ENCODE measurements around the gene MT1B. TPM values are rescaled to one million over a fixed set of nuclear protein-coding genes. Genes with fewer than 3 reads are reported as not detected.
A peak's percentile ranks its signal among the peaks of the same experiment; 100 is the strongest.

The MT1B gene
- total RNA-seq, 4 donors from 2014 or later: not detected

DNA sequence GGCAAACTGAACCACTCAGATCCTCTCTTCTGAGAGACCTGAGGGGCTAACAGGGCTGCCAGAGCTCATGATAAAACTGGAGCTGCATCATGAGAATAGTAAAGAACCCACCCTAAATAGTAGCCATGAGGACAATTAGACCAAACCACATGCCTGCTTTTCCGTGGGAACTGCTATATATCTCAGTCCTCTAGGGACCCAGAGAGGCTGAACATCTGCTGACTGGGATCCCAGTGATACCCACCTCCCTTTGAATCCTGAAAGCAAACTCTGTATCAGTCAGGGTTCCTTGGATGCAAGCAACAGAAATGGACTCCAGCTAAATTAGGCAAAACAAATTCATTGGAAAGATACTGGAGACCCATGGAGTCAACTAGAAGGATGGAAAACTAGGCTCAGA lies 37.1 kb downstream of the MT1B start:
- 50 to 64% methylated on average over 1 of the region's 1 CpG for WGBS, 2 donors
- H3K4me3 ChIP-seq (replicated peaks in 1 of 3): no peak overlapping the region
- no peaks in the 10 kb centered on the region for H3K27me3 ChIP-seq
- TF ChIP-seq, protein P1, sequence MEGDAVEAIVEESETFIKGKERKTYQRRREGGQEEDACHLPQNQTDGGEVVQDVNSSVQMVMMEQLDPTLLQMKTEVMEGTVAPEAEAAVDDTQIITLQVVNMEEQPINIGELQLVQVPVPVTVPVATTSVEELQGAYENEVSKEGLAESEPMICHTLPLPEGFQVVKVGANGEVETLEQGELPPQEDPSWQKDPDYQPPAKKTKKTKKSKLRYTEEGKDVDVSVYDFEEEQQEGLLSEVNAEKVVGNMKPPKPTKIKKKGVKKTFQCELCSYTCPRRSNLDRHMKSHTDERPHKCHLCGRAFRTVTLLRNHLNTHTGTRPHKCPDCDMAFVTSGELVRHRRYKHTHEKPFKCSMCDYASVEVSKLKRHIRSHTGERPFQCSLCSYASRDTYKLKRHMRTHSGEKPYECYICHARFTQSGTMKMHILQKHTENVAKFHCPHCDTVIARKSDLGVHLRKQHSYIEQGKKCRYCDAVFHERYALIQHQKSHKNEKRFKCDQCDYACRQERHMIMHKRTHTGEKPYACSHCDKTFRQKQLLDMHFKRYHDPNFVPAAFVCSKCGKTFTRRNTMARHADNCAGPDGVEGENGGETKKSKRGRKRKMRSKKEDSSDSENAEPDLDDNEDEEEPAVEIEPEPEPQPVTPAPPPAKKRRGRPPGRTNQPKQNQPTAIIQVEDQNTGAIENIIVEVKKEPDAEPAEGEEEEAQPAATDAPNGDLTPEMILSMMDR (IDR thresholded peaks at IDR 0.05): no peak
- no peak for TF ChIP-seq POLR2A (IDR thresholded peaks at IDR 0.05)
- H3K27ac ChIP-seq: no peak overlapping the region
- no peak for DNase-seq
- H3K9me3 ChIP-seq: no peaks in the 10 kb centered on the region
- peaks cover 20 to 35% of the 10 kb centered on the region in 2 donors for H3K4me1 ChIP-seq
- intact Hi-C loops (cut with DNase I): loop anchor here (5.0 kb wide), 1 partner anchor 81 kb away; the partner anchor contains the start of gene MT2A
- peaks cover 0 to 5% of the 10 kb centered on the region in 2 donors for H3K36me3 ChIP-seq

DNA sequence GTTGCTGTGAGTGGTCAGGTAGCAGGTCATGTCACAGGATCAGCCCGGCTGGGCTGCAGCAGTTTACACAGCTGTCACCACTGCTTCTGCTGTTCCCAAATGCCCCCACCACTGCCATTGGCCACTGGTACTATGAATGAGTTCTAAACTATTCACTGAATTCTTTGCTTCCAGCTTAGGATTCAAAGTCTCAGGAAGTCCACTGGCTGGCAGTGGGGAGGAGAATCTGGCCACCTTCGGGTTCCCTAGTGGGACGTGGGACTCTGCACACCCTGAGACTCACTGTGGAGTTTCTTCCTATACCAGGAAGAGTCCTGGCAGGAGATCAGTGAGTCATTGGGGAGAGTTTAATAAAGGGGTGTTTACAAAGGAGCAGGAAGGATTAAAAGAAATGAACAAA lies 37.5 kb downstream of the MT1B start:
- no peak for DNase-seq
- no peaks in the 10 kb centered on the region for H3K9me3 ChIP-seq
- H3K4me1 ChIP-seq: peaks cover 17 to 34% of the 10 kb centered on the region in 2 donors
- 77 to 84% methylated on average over 3 of the region's 3 CpGs for WGBS, 2 donors
- peaks cover 0 to 1% of the 10 kb centered on the region in 2 donors for H3K36me3 ChIP-seq
- no peak overlapping the region for H3K4me3 ChIP-seq (replicated peaks in 1 of 3)
- H3K27me3 ChIP-seq: no peaks in the 10 kb centered on the region
- TF ChIP-seq, protein P1 (IDR thresholded peaks at IDR 0.05): no peak
- TF ChIP-seq POLR2A (IDR thresholded peaks at IDR 0.05): no peak
- no peak overlapping the region for H3K27ac ChIP-seq
- intact Hi-C loops (cut with DNase I): loop anchor here (5.0 kb wide), 1 partner anchor 82 kb away; the partner anchor contains the start of gene MT2A

DNA sequence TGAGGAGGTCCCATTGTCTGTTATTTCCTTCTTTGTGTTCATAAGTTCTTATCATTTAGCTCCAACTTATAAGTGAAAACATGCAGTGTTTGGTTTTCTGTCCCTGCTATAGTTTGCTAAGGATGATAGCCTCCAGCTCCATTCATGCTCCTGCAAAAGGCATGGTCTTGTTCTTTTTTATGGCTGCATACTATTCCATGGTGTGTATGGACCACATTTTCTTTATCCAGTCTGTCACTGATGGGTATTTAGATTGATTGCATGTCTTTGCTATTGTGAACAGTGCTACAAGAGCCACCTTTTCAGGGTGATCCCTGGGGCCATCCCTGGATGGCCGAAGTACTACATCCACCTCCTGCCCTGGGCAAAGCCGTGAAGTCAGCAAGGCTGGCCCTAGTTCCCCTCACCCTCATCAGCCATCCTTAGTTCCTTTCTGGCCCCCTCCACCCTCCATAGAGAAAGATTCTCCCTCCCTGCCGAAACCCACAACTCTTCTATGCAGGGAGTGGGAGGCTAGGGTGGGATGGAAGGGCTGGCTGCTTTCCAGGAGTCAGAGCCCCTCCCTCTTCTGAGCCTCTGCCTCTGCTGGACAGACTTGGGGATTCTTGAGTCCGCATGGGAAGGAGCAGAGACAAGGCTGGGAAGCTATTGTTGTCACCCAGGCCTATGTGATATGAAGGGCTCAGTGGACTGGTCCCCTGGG lies 38.9 kb downstream of the MT1B start:
- 79 to 80% methylated on average over 4 of the region's 4 CpGs for WGBS, 2 donors
- Histone ChIP-seq H3K36me3 (no peaks in the 10 kb centered on the region), H3K4me1 (peaks cover 5 to 20% of the 10 kb centered on the region in 2 donors), H3K27ac (peak overlapping the region in 2 of 3 donors; percentile 42 to 70), H3K9me3 (no peaks in the 10 kb centered on the region), H3K4me3 (replicated peaks in 1 of 3) (no peak overlapping the region), H3K27me3 (no peaks in the 10 kb centered on the region)
- DNase-seq: no peak
- intact Hi-C loops (cut with DNase I): no loop called here
- no peak for TF ChIP-seq POLR2A (IDR thresholded peaks at IDR 0.05)
- TF ChIP-seq, protein P1 (IDR thresholded peaks at IDR 0.05): no peak

DNA sequence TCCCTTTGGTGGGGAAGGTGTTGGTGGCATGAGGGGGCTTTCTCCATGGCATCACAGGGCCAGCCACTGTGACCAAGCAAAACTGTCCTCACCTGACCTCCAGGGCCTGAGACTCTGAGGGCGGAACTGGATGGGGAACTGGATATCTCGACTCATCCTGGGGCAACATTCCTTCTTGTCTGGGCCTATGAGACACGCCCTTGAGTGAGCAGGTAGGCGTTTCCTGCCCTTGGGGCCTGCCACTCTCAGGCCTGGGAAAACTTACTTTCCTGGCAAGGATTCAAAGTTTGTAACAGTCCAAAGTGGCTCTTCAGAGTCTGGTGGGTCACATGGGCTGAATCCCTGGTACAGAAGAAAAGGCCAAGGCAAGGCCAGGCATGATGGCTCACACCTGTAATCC lies 40.2 kb downstream of the MT1B start:
- DNase-seq: peak; percentile 91 to 94
- intact Hi-C loops (cut with DNase I): no loop called here
- H3K4me3 ChIP-seq (replicated peaks in 1 of 3): no peak overlapping the region
- no peaks in the 10 kb centered on the region for H3K27me3 ChIP-seq
- 29 to 39% methylated on average over 4 of the region's 4 CpGs for WGBS, 2 donors
- no peaks in the 10 kb centered on the region for H3K9me3 ChIP-seq
- TF ChIP-seq POLR2A (IDR thresholded peaks at IDR 0.05): peak in 1 of 2 donors; percentile 49
- TF ChIP-seq, protein P1 (IDR thresholded peaks at IDR 0.05): no peak
- H3K36me3 ChIP-seq: no peaks in the 10 kb centered on the region
- peak overlapping the region; percentile 63 to 81 (median 74) for H3K27ac ChIP-seq
- H3K4me1 ChIP-seq: peaks cover 4 to 14% of the 10 kb centered on the region in 2 donors

DNA sequence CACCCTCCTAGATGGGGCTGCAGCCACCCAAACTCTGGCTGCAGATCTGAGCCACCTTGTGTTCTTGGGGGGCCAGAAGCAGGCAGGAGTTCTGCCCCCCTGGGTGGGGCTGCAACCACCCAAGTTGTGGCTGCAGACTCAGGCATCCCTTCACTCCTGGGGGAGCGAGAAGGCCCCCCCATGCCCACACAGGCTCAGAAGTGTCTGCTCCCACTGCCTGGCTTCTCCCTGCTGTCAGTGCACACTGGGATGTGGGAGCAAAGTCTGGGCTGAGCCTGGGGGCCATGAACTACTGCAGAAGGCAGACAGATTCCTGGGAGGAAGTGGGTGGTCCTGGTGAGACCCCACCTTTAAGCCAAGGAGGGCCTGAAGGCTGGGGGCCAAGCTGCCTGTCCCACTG lies 43.6 kb downstream of the MT1B start:
- no peaks in the 10 kb centered on the region for H3K27me3 ChIP-seq
- H3K4me1 ChIP-seq: peaks cover 4 to 14% of the 10 kb centered on the region in 2 donors
- no peaks in the 10 kb centered on the region for H3K9me3 ChIP-seq
- H3K4me3 ChIP-seq (replicated peaks in 1 of 3): no peak overlapping the region
- no peaks in the 10 kb centered on the region for H3K36me3 ChIP-seq
- TF ChIP-seq POLR2A (IDR thresholded peaks at IDR 0.05): no peak
- TF ChIP-seq, protein P1 (IDR thresholded peaks at IDR 0.05): no peak
- intact Hi-C loops (cut with DNase I): loop anchor here (5.0 kb wide), 1 partner anchor 178 kb away; no protein-coding TSS in a partner anchor
- DNase-seq: no peak
- H3K27ac ChIP-seq: no peak overlapping the region
- 60 to 71% methylated on average over 1 of the region's 1 CpG for WGBS, 2 donors

Measured in thyroid gland (tissue), 4 donors.